ENCODE data around the gene SNX12. TPM values are rescaled to one million over a fixed set of nuclear protein-coding genes. Genes with fewer than 3 reads are reported as not detected.

The SNX12 gene
- total and polyA plus RNA-seq, 2 experiments from 2014 or later, result 28.5 to 75.3 TPM

DNA sequence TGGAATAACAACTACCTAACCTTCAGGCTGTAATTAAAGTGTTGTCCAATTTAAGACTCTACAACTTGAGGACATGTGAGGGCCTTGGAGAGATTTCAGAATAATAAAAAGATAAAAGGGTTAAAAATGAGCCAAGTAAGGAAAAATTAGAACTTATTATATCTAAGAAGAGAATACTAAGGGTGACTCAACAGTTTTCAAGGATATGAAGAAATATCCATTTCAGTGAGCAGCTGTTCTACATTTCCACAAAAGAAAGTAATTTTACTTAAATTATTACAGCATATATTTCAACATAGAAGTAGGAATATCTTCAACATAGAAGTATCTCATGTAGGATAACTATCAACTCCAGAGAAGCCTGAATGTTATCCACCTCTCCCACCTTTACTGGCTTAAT, 11.3 kb downstream of the SNX12 start:
- Histone ChIP-seq H3K36me3 (ENCODE audit: insufficient read depth) (no peaks in the 10 kb centered on the region), H3K79me2 (replicated peaks; ENCODE audit: insufficient read depth) (no peaks in the 10 kb centered on the region), H3K27me3 (ENCODE audit: insufficient read depth) (no peaks in the 10 kb centered on the region), H3K4me1 (ENCODE audit: insufficient read depth) (0 out of 2 replicates have a peak, but pooled peaks cover 4% of the 10 kb centered on the region), H3F3A (replicated peaks; ENCODE audit: low read depth) (no peaks in the 10 kb centered on the region), H2AFZ (no peak overlapping the region), H3K4me3 (no peak overlapping the region), H4K20me1 (replicated peaks; ENCODE audit: insufficient read depth) (no peaks in the 10 kb centered on the region), H3K27ac (ENCODE audit: low read depth) (no peak overlapping the region), H3K4me2 (no peak overlapping the region), H3K9me2 (ENCODE audit: insufficient read depth) (no peaks in the 10 kb centered on the region)
- TF ChIP-seq, protein P1, sequence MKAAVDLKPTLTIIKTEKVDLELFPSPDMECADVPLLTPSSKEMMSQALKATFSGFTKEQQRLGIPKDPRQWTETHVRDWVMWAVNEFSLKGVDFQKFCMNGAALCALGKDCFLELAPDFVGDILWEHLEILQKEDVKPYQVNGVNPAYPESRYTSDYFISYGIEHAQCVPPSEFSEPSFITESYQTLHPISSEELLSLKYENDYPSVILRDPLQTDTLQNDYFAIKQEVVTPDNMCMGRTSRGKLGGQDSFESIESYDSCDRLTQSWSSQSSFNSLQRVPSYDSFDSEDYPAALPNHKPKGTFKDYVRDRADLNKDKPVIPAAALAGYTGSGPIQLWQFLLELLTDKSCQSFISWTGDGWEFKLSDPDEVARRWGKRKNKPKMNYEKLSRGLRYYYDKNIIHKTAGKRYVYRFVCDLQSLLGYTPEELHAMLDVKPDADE (IDR thresholded peaks at IDR 0.05), result no peak
- Mint-ChIP-seq H3K27ac (no peak overlapping the region), H3K4me3 (no peak overlapping the region), H3K4me1 (peaks cover 4% of the 10 kb centered on the region; the same call in 2 of the 3 replicates), H3K36me3 (ENCODE audit: low read depth) (peaks cover 21% of the 10 kb centered on the region), H3K27me3 (ENCODE audit: insufficient read depth, low read depth, poor library complexity) (no peaks in the 10 kb centered on the region), H3K9me3 (no peaks in the 10 kb centered on the region)
- ATAC-seq (no peak), DNase-seq (ENCODE audit: low spot score) (no peak)

DNA sequence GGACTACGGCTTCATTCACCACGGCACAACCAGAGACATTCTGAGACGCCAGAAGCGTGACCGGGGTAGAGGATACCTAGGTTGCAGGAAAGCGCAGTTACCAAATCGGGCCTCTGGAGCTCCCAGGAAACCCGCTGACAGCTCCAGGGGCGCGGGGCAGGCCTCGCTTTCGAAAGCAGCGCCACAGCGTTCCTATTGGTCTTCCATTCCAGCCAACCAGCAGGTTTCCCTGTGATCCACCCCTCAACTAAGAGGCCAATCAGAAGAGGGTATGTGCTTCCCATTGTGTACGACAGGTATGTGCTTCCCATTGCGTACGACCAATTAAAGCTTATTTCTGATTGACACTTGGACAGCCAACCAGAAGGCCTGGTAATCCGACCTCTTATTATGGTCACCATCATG, 14.9 kb downstream of the SNX12 start:
- H3K36me3 Mint-ChIP-seq (ENCODE audit: low read depth), result peaks cover 3% of the 10 kb centered on the region; the same call in 1 of the 3 replicates
- ATAC-seq, result peak; percentile 99
- Histone ChIP-seq H3K4me2 (peak overlapping the region; percentile 74), H3K27me3 (ENCODE audit: insufficient read depth) (no peaks in the 10 kb centered on the region), H3K79me2 (replicated peaks; ENCODE audit: insufficient read depth) (no peaks in the 10 kb centered on the region), H4K20me1 (replicated peaks; ENCODE audit: insufficient read depth) (no peaks in the 10 kb centered on the region), H3K27ac (ENCODE audit: low read depth) (peak overlapping the region; percentile 65; the same call in 1 of the 2 replicates), H3K4me1 (ENCODE audit: insufficient read depth) (0 out of 2 replicates have a peak, but pooled peaks cover 4% of the 10 kb centered on the region), H3F3A (replicated peaks; ENCODE audit: low read depth) (no peaks in the 10 kb centered on the region), H3K9me2 (ENCODE audit: insufficient read depth) (no peaks in the 10 kb centered on the region), H2AFZ (no peak overlapping the region), H3K4me3 (peak overlapping the region; percentile 56), H3K36me3 (ENCODE audit: insufficient read depth) (no peaks in the 10 kb centered on the region)
- DNase-seq (ENCODE audit: low spot score), result peak; percentile 92
- H3K27me3 Mint-ChIP-seq (ENCODE audit: insufficient read depth, low read depth, poor library complexity), result no peaks in the 10 kb centered on the region
- H3K4me3 Mint-ChIP-seq, result peak overlapping the region; percentile 83
- H3K4me1 Mint-ChIP-seq, result peaks cover 4% of the 10 kb centered on the region; the same call in 2 of the 3 replicates
- H3K9me3 Mint-ChIP-seq, result no peaks in the 10 kb centered on the region
- peak overlapping the region; percentile 31; the same call in 1 of the 2 replicates for H3K27ac Mint-ChIP-seq
- TF ChIP-seq ZNF331 (CRISPR knock-in tag; IDR thresholded peaks at IDR 0.05; ENCODE audit: low read depth) (no peak), CREB1 (CRISPR knock-in tag; IDR thresholded peaks at IDR 0.05; ENCODE audit: low read depth) (peak; percentile 35; the same call in 1 of the 2 replicates), EZH2 (IDR thresholded peaks at IDR 0.05; ENCODE audit: low read depth, unreplicated experiment) (no peak), NANOG (IDR thresholded peaks at IDR 0.05; ENCODE audit: borderline replicate concordance) (no peak)
- TF ChIP-seq, protein P2, sequence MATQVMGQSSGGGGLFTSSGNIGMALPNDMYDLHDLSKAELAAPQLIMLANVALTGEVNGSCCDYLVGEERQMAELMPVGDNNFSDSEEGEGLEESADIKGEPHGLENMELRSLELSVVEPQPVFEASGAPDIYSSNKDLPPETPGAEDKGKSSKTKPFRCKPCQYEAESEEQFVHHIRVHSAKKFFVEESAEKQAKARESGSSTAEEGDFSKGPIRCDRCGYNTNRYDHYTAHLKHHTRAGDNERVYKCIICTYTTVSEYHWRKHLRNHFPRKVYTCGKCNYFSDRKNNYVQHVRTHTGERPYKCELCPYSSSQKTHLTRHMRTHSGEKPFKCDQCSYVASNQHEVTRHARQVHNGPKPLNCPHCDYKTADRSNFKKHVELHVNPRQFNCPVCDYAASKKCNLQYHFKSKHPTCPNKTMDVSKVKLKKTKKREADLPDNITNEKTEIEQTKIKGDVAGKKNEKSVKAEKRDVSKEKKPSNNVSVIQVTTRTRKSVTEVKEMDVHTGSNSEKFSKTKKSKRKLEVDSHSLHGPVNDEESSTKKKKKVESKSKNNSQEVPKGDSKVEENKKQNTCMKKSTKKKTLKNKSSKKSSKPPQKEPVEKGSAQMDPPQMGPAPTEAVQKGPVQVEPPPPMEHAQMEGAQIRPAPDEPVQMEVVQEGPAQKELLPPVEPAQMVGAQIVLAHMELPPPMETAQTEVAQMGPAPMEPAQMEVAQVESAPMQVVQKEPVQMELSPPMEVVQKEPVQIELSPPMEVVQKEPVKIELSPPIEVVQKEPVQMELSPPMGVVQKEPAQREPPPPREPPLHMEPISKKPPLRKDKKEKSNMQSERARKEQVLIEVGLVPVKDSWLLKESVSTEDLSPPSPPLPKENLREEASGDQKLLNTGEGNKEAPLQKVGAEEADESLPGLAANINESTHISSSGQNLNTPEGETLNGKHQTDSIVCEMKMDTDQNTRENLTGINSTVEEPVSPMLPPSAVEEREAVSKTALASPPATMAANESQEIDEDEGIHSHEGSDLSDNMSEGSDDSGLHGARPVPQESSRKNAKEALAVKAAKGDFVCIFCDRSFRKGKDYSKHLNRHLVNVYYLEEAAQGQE (IDR thresholded peaks at IDR 0.05; ENCODE audit: unreplicated experiment), result no peak
- TF ChIP-seq, protein P3, sequence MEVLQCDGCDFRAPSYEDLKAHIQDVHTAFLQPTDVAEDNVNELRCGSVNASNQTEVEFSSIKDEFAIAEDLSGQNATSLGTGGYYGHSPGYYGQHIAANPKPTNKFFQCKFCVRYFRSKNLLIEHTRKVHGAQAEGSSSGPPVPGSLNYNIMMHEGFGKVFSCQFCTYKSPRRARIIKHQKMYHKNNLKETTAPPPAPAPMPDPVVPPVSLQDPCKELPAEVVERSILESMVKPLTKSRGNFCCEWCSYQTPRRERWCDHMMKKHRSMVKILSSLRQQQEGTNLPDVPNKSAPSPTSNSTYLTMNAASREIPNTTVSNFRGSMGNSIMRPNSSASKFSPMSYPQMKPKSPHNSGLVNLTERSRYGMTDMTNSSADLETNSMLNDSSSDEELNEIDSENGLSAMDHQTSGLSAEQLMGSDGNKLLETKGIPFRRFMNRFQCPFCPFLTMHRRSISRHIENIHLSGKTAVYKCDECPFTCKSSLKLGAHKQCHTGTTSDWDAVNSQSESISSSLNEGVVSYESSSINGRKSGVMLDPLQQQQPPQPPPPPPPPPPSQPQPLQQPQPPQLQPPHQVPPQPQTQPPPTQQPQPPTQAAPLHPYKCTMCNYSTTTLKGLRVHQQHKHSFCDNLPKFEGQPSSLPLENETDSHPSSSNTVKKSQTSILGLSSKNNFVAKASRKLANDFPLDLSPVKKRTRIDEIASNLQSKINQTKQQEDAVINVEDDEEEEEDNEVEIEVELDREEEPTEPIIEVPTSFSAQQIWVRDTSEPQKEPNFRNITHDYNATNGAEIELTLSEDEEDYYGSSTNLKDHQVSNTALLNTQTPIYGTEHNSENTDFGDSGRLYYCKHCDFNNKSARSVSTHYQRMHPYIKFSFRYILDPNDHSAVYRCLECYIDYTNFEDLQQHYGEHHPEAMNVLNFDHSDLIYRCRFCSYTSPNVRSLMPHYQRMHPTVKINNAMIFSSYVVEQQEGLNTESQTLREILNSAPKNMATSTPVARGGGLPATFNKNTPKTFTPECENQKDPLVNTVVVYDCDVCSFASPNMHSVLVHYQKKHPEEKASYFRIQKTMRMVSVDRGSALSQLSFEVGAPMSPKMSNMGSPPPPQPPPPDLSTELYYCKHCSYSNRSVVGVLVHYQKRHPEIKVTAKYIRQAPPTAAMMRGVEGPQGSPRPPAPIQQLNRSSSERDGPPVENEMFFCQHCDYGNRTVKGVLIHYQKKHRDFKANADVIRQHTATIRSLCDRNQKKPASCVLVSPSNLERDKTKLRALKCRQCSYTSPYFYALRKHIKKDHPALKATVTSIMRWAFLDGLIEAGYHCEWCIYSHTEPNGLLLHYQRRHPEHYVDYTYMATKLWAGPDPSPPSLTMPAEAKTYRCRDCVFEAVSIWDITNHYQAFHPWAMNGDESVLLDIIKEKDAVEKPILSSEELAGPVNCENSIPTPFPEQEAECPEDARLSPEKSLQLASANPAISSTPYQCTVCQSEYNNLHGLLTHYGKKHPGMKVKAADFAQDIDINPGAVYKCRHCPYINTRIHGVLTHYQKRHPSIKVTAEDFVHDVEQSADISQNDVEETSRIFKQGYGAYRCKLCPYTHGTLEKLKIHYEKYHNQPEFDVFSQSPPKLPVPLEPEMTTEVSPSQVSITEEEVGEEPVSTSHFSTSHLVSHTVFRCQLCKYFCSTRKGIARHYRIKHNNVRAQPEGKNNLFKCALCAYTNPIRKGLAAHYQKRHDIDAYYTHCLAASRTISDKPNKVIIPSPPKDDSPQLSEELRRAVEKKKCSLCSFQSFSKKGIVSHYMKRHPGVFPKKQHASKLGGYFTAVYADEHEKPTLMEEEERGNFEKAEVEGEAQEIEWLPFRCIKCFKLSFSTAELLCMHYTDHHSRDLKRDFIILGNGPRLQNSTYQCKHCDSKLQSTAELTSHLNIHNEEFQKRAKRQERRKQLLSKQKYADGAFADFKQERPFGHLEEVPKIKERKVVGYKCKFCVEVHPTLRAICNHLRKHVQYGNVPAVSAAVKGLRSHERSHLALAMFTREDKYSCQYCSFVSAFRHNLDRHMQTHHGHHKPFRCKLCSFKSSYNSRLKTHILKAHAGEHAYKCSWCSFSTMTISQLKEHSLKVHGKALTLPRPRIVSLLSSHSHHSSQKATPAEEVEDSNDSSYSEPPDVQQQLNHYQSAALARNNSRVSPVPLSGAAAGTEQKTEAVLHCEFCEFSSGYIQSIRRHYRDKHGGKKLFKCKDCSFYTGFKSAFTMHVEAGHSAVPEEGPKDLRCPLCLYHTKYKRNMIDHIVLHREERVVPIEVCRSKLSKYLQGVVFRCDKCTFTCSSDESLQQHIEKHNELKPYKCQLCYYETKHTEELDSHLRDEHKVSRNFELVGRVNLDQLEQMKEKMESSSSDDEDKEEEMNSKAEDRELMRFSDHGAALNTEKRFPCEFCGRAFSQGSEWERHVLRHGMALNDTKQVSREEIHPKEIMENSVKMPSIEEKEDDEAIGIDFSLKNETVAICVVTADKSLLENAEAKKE (CRISPR knock-in tag; IDR thresholded peaks at IDR 0.05), result no peak
